ENCODE data around the gene DST.

DST gene

GRCh38 chr6:56489559-56489958 lies 153.1 kb downstream of the DST start:
- H3K36me3 ChIP-seq (ENCODE audit: control insufficient read depth, low read length): no peaks in the 10 kb centered on the region; the same call in 1 of the 2 replicates
- H4K20me1 ChIP-seq (ENCODE audit: control insufficient read depth, insufficient read depth, low read depth, low read length): no peaks in the 10 kb centered on the region
- H3K27me3 ChIP-seq (ENCODE audit: control insufficient read depth, low read length): no peaks in the 10 kb centered on the region
- H3K9me2 ChIP-seq (replicated peaks; ENCODE audit: control insufficient read depth, low read length): no peaks in the 10 kb centered on the region
- H3F3A ChIP-seq (ENCODE audit: control insufficient read depth, insufficient read depth): no peaks in the 10 kb centered on the region
- H3K4me1 ChIP-seq (ENCODE audit: control insufficient read depth, low read length): no peaks in the 10 kb centered on the region
- H3K9me3 ChIP-seq (ENCODE audit: control insufficient read depth, insufficient read depth, low read length): no peaks in the 10 kb centered on the region
- TF ChIP-seq CTCF (IDR thresholded peaks at IDR 0.05; ENCODE audit: low read depth, low read length, poor library complexity, severe bottlenecking) (no peak), EZH2phosphoT487 (IDR thresholded peaks at IDR 0.05; ENCODE audit: borderline replicate concordance, low read length) (no peak)
- H3K79me2 ChIP-seq (ENCODE audit: control insufficient read depth, low read length): no peaks in the 10 kb centered on the region
- no peak overlapping the region for H3K27ac ChIP-seq (ENCODE audit: low read depth, low read length)
- H3K4me3 ChIP-seq (ENCODE audit: low read length): no peak overlapping the region
- no peak overlapping the region for H3K4me2 ChIP-seq (ENCODE audit: low read length)

- no peak overlapping the region for H3K27ac ChIP-seq (ENCODE audit: low read depth, low read length)
- H3K4me1 ChIP-seq (ENCODE audit: control insufficient read depth, low read length): no peaks in the 10 kb centered on the region
- no peak overlapping the region for H3K4me2 ChIP-seq (ENCODE audit: low read length)
- no peak for TF ChIP-seq CTCF (IDR thresholded peaks at IDR 0.05; ENCODE audit: low read depth, low read length, poor library complexity, severe bottlenecking)
- no peak for TF ChIP-seq EZH2phosphoT487 (IDR thresholded peaks at IDR 0.05; ENCODE audit: borderline replicate concordance, low read length)
- no peaks in the 10 kb centered on the region for H3K9me3 ChIP-seq (ENCODE audit: control insufficient read depth, insufficient read depth, low read length)
- no peaks in the 10 kb centered on the region for H3K79me2 ChIP-seq (ENCODE audit: control insufficient read depth, low read length)
- H3K27me3 ChIP-seq (ENCODE audit: control insufficient read depth, low read length): no peaks in the 10 kb centered on the region
- H3F3A ChIP-seq (ENCODE audit: control insufficient read depth, insufficient read depth): no peaks in the 10 kb centered on the region
- H3K36me3 ChIP-seq (ENCODE audit: control insufficient read depth, low read length): no peaks in the 10 kb centered on the region; the same call in 1 of the 2 replicates
- no peaks in the 10 kb centered on the region for H4K20me1 ChIP-seq (ENCODE audit: control insufficient read depth, insufficient read depth, low read depth, low read length)
- H3K4me3 ChIP-seq (ENCODE audit: low read length): no peak overlapping the region
- H3K9me2 ChIP-seq (replicated peaks; ENCODE audit: control insufficient read depth, low read length): no peaks in the 10 kb centered on the region
Observed at GRCh38 chr6:56488281-56488680, 154.4 kb downstream of the DST start.

GRCh38 chr6:56486681-56487080 lies 156.0 kb downstream of the DST start:
- no peak overlapping the region for H3K4me2 ChIP-seq (ENCODE audit: low read length)
- H3K9me2 ChIP-seq (replicated peaks; ENCODE audit: control insufficient read depth, low read length): no peaks in the 10 kb centered on the region
- H3K9me3 ChIP-seq (ENCODE audit: control insufficient read depth, insufficient read depth, low read length): no peaks in the 10 kb centered on the region
- H4K20me1 ChIP-seq (ENCODE audit: control insufficient read depth, insufficient read depth, low read depth, low read length): no peaks in the 10 kb centered on the region
- H3K36me3 ChIP-seq (ENCODE audit: control insufficient read depth, low read length): peaks cover under 1% of the 10 kb centered on the region; the same call in 1 of the 2 replicates
- H3K27me3 ChIP-seq (ENCODE audit: control insufficient read depth, low read length): no peaks in the 10 kb centered on the region
- H3K27ac ChIP-seq (ENCODE audit: low read depth, low read length): no peak overlapping the region
- no peaks in the 10 kb centered on the region for H3K79me2 ChIP-seq (ENCODE audit: control insufficient read depth, low read length)
- H3F3A ChIP-seq (ENCODE audit: control insufficient read depth, insufficient read depth): no peaks in the 10 kb centered on the region
- H3K4me1 ChIP-seq (ENCODE audit: control insufficient read depth, low read length): no peaks in the 10 kb centered on the region
- H3K4me3 ChIP-seq (ENCODE audit: low read length): no peak overlapping the region
- TF ChIP-seq CTCF (IDR thresholded peaks at IDR 0.05; ENCODE audit: low read depth, low read length, poor library complexity, severe bottlenecking) (no peak), EZH2phosphoT487 (IDR thresholded peaks at IDR 0.05; ENCODE audit: borderline replicate concordance, low read length) (no peak)

All from DOHH2 (cell line).